Measurements from ENCODE around the gene ADAMTSL1.

Gene ADAMTSL1

DNA sequence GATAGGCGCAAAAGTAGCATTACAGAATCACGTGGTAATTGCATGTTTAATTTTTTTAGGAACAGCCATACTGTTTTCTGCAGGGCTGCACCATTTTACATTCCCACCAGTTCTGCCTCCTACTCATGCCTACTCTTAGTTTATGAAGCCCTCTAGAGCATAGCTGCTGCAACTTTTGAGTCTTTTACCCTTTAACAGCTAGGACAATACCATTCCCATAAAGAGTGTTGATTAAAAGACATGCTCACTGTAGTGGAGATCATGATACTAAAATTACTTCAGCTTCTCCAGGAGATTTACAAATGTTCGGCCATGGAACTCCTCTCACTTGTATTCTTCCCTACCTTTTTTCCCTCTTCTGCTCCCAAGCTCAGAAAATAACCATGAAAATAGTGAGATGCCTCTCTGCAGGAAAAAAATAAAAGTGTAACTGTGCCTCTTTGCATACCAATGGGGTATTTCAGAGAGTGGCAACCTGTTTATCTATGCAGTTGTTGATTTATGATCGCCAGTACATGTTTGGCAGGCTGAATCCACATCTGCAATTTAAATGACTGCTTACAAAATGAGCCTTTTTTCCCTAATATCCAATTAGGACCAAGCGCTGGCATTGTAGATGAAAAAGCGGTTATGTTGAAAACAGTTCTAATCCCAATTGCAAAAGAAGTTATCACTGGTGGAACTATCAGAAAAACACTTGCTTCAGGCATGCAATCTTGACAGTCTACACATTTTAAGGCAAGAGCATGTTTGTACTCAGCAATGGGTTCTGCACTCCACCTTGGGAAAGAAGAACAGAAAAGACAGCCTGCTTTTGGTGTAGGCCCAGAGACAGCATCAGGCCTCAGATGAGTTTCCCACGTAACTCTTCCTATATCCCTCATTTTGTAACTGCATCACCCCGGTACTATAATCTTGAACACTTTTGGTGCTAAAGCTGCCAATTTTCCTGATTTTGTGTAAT lies 131.1 kb downstream of the ADAMTSL1 start:
- TF ChIP-seq POLR2A (IDR thresholded peaks at IDR 0.05; ENCODE audit: low read depth, low read length), result no peak
- FAIRE-seq (peak; percentile 48), DNase-seq (ENCODE audit: insufficient read length, low spot score) (no peak)

DNA sequence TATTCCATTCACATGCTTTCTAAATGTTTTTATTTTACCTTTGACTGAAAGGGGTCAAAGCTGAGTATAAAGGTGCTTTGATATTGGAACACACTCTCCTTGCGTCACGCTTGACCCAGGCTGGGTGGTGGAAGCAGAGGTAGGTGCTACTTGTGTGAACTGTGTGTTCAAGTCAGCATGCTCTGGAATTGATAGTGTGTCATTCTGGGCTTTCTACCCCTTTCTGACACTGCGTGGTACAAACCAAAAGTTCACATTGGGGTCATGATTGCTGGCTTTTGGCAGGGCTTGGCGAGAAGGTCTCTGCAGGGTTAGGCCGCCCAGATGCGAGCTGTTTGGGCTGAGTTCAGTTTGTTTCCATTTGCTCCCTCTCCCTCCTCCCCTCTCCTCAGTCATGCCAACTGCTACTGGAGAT lies 131.8 kb downstream of the ADAMTSL1 start:
- FAIRE-seq (peak; percentile 53), DNase-seq (ENCODE audit: insufficient read length, low spot score) (no peak)
- TF ChIP-seq POLR2A (IDR thresholded peaks at IDR 0.05; ENCODE audit: low read depth, low read length), result no peak

DNA sequence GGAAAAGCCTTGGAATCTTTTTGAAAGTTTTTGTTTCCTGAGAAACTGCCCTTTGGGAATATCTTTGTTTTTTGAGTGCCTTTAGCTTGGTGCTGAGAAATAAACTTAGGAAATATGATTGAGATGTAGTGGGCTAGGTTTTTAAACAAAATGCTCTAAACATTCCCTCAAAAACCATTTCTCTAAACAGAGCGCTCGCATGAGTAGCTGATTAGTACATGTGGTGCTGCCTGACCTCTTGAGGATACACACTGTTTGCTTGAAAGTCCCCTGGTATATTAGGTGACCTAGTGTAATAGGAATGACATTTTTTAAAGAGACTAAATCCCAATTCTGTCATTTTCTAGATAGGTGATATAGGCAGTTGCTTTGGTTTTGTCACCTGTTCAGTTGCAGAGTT lies 132.3 kb downstream of the ADAMTSL1 start:
- TF ChIP-seq POLR2A (IDR thresholded peaks at IDR 0.05; ENCODE audit: low read depth, low read length), result no peak
- FAIRE-seq, result no peak
- no peak for DNase-seq (ENCODE audit: insufficient read length, low spot score)

DNA sequence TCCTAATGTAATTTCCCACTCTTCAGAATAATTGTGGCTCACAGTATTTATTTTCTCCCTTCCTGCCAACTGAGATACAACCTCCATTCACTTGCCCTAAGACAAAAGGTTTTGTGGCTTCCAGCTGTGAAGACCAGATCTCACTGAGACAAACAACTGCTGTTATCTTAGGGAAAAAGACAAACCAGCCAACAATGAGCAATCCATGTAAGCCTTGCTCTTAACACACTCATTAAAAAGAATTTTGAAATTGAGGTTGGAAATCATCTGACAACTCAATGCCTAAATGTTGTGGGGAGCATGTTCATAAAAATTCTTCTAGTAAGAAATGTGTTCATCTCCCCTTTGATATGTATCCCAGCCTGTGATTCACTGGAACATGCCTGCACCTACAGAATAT lies 132.9 kb downstream of the ADAMTSL1 start:
- FAIRE-seq, result peak; percentile 89
- no peak for DNase-seq (ENCODE audit: insufficient read length, low spot score)
- TF ChIP-seq POLR2A (IDR thresholded peaks at IDR 0.05; ENCODE audit: low read depth, low read length), result no peak

- FAIRE-seq (no peak), DNase-seq (ENCODE audit: insufficient read length, low spot score) (no peak)
- TF ChIP-seq POLR2A (IDR thresholded peaks at IDR 0.05; ENCODE audit: low read depth, low read length), result no peak
These were observed 134.4 kb downstream of the ADAMTSL1 start for GRCh38 chr9:18608371-18608770.

GRCh38 chr9:18610956-18611355 lies 137.0 kb downstream of the ADAMTSL1 start:
- DNase-seq (ENCODE audit: insufficient read length, low spot score) (no peak), FAIRE-seq (peak; percentile 74)

GRCh38 chr9:18611971-18612370 lies 138.0 kb downstream of the ADAMTSL1 start:
- DNase-seq (ENCODE audit: insufficient read length, low spot score), result no peak
- no peak for TF ChIP-seq POLR2A (IDR thresholded peaks at IDR 0.05; ENCODE audit: low read depth, low read length)
- FAIRE-seq, result no peak

More at GRCh38 chr9:18610956-18611355, 137.0 kb downstream of the ADAMTSL1 start:
- no peak for TF ChIP-seq POLR2A (IDR thresholded peaks at IDR 0.05; ENCODE audit: low read depth, low read length)

GRCh38 chr9:18614116-18614515 lies 140.2 kb downstream of the ADAMTSL1 start:
- FAIRE-seq (peak; percentile 23), DNase-seq (ENCODE audit: insufficient read length, low spot score) (no peak)
- TF ChIP-seq POLR2A (IDR thresholded peaks at IDR 0.05; ENCODE audit: low read depth, low read length), result no peak

DNA sequence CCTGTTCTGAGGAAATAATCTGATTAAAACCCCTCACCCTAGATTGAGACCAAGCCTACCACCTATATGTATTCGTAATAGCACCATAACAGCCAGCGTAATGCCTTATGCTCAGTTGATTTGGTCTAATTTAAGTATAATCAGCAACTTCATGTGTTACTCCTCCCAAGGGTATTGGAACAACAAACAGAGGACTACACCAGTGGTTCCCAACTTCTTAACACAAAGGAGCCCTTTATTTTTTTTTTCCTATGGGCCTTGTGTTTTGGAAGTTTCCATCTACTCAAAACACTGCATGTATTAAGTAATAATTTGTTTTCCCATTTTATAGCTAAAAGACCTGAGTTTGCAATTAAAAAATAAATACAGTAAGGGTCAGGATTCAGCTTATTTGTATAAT lies 140.7 kb downstream of the ADAMTSL1 start:
- DNase-seq (ENCODE audit: insufficient read length, low spot score) (no peak), FAIRE-seq (no peak)
- TF ChIP-seq POLR2A (IDR thresholded peaks at IDR 0.05; ENCODE audit: low read depth, low read length), result no peak

GRCh38 chr9:18616976-18617375 lies 143.0 kb downstream of the ADAMTSL1 start:
- DNase-seq (ENCODE audit: insufficient read length, low spot score) (no peak), FAIRE-seq (no peak)
- TF ChIP-seq POLR2A (IDR thresholded peaks at IDR 0.05; ENCODE audit: low read depth, low read length), result no peak

DNA sequence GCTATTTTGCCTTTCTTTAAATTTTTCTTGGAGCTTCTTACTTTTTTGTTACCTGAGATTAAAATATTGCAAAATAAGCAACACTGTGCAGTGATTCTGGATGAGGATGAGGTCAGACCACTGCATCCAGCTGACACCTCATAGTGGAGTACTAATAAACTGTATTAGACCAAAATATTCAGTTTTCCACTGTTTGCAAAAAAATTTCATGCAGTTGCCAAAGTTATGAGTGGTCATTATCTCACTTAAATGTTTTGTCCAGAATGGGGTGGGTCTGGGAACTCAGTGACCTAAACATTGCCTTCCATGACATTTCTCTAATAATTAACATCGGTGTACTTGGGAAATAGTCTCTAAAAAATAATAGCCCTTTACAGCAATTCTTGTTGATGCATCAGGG lies 143.8 kb downstream of the ADAMTSL1 start:
- DNase-seq (ENCODE audit: insufficient read length, low spot score) (no peak), FAIRE-seq (no peak)
- no peak for TF ChIP-seq POLR2A (IDR thresholded peaks at IDR 0.05; ENCODE audit: low read depth, low read length)

DNA sequence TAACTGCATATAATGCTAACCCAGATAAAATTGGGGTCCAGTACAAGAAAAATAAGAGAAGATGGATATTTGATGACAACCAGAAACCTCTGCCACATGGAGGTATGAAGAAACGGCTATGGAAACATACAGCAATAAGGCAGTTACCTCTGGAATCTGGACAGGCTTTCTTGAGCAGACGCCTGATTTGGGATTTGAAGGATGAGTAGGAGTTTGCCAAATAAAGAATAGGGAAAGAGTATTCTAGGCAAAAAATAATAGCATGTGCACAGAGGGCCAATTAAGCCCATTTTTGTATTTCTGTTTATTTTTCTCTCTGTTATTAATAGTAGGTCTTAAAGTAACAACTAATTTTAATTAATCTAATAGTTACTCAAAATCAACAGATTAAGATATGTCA lies 144.9 kb downstream of the ADAMTSL1 start:
- DNase-seq (ENCODE audit: insufficient read length, low spot score), result no peak
- no peak for TF ChIP-seq POLR2A (IDR thresholded peaks at IDR 0.05; ENCODE audit: low read depth, low read length)
- no peak for FAIRE-seq

- no peak for FAIRE-seq
- TF ChIP-seq POLR2A (IDR thresholded peaks at IDR 0.05; ENCODE audit: low read depth, low read length), result no peak
- DNase-seq (ENCODE audit: insufficient read length, low spot score), result no peak
These were observed 148.4 kb downstream of the ADAMTSL1 start for GRCh38 chr9:18622186-18622836.

DNA sequence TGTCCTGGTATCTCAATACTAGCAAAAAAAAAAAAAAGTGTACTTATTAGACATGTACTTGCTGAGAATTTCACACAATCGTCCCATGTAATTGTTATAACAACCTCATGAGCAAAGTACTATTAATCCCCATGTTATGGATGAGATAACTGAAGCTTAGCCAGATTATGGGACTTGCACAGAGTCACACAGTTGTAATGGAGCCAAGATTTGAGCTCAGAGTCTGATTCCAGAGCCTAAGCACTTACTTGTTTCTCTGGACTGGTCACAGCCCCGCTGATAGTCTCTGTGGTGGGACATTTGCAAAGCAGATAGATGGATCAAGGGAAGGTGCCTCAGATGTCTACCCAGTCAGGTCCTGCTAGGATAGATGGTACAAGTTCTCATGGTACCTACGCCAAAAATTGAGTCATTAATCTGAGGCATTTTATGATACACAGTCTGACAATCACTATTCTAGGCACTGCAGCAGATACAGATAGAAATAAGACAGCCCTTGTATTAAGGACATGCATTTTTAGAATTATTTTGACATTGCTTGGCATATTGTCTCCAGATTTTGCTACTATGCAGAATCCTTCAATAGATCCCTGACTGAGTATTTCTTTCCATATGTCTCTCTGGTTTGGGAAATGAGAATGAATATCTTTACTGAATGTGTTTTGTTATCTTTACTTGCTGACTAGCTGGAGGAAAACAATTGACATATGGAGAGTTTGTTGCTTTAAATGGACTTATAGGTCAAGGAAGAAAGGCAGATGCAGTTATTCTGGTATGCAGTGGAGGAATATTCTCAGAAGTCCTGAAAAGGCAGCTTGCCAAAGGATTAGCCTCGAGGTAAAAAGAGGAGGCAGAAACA lies 149.5 kb downstream of the ADAMTSL1 start:
- FAIRE-seq, result no peak
- DNase-seq (ENCODE audit: insufficient read length, low spot score), result no peak
- no peak for TF ChIP-seq POLR2A (IDR thresholded peaks at IDR 0.05; ENCODE audit: low read depth, low read length)

Data from H54 (cell line).